ENCODE results near the gene FAM170B. TPM values are rescaled to one million over a fixed set of nuclear protein-coding genes. Genes with fewer than 3 reads are reported as not detected.

Gene FAM170B
- polyA plus RNA-seq, 1 of the 3 experiments (the other 2 are of a cell fraction): not detected

DNA sequence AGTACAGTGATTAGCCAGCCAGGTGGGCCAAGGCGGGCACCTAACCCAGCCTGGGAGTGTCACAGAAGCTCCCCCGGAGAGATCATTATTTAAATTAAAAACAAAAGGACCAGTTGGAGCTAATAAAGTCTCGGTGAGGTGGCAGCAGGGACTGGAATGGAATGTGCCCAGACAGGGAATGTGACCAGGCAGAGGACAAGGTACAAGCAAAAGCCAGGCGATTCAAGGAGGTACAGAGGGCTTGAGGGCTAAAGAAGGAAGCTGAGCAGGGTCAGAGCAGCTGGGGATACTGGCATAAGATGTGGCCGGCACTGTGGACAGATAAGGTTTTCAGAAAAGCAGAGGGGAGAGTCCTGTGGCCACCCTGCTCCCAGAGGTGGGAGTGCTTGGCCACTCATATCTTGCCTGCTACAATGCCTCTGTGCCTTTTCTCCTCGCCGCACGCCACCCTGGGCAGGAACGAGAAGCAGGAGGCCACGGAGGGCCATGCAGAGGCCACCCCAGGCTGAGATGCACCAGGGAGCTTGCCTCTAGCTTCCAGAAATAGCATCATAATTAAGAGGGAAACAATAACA lies 41.2 kb upstream of the FAM170B start:
- H3K9me3 ChIP-seq: no peaks in the 10 kb centered on the region
- ChIA-PET POLR2A (no interaction called here), CTCF (interaction anchor here (1.8 kb wide), 1 partner anchor 10 kb away, joined by 9 read pairs; no protein-coding TSS in a partner anchor)
- H3K36me3 ChIP-seq (replicated peaks in 1 of 2; ENCODE audit: control insufficient read depth in 1 of 2, insufficient read depth in 2 of 2, low read length in 1 of 2): no peaks in the 10 kb centered on the region
- no peaks in the 10 kb centered on the region for H3F3A ChIP-seq (replicated peaks; ENCODE audit: insufficient read depth)
- no peaks in the 10 kb centered on the region for H3K79me2 ChIP-seq (ENCODE audit: insufficient read depth)
- DNase-seq: no peak
- H3K4me3 ChIP-seq (ENCODE audit: low read depth in 2 of 2, low read length in 1 of 2): no peak overlapping the region
- no peak overlapping the region for H3K4me2 ChIP-seq
- H2AFZ ChIP-seq (ENCODE audit: low read depth): no peak overlapping the region
- no peaks in the 10 kb centered on the region for H4K20me1 ChIP-seq (ENCODE audit: insufficient read depth)
- no peak overlapping the region for H3K9ac ChIP-seq
- no peaks in the 10 kb centered on the region for H3K9me2 ChIP-seq
- 63% methylated on average over 10 of the region's 10 CpGs for WGBS (ENCODE audit: low lambda C conversion rate)
- peaks cover 0 to 2% of the 10 kb centered on the region in 2 experiments; a peak in 1 of 4 replicates for H3K4me1 ChIP-seq (ENCODE audit: control insufficient read depth in 1 of 2, insufficient read depth in 2 of 2, low read depth in 1 of 2, low read length in 1 of 2)
- TF ChIP-seq RAD21 (IDR thresholded peaks at IDR 0.05; ENCODE audit: low read length) (no peak), GATA2 (CRISPR knock-in tag; IDR thresholded peaks at IDR 0.05) (no peak), TCF12 (IDR thresholded peaks at IDR 0.05) (no peak), YY1 (IDR thresholded peaks at IDR 0.05; ENCODE audit: low read depth) (no peak), SIN3A (IDR thresholded peaks at IDR 0.05; ENCODE audit: borderline replicate concordance, low read depth, low read length) (no peak), MEF2A (IDR thresholded peaks at IDR 0.05; ENCODE audit: borderline replicate concordance, low read depth) (no peak), EP300 (IDR thresholded peaks at IDR 0.05; ENCODE audit: borderline replicate concordance in 1 of 2, low read depth in 1 of 2, low read length in 1 of 2) (no peak)
- no peaks in the 10 kb centered on the region for H3K27me3 ChIP-seq (ENCODE audit: insufficient read depth)
- H3K27ac ChIP-seq (ENCODE audit: low read depth in 2 of 2, low read length in 1 of 2): no peak overlapping the region

DNA sequence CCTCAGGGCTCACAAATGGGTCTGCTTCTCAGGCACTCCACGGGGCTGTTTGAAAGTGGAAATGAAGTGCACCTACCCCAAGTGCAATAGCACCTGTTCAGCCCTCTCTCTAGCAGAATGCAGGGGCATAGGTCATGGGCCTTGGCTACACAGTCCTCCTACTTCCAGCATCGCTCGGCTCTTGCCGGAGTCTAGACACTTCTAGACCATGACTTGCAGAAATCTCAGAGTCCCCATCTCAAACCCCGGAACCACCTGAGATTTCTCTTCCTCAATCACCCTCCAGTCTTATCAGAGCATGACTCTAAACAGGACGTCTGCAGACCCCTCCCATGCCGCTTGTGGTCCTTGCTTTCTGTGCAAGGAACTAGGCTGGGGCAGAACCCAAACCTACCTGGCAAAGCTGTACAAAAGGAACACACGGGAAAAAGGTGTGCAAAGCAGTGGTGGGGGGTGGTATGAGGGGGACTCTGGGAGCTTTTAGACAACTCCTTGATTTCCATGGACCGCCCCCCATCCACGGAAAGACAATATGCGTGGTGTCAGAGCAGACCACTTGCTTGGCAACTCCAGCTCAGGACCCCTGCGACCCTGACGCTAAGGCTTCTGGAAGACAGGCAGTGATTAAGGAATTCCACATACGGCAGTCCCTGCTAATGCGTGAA lies 40.6 kb upstream of the FAM170B start:
- no peak overlapping the region for H3K27ac ChIP-seq (ENCODE audit: low read depth in 2 of 2, low read length in 1 of 2)
- ChIA-PET POLR2A (no interaction called here), CTCF (interaction anchor here (1.8 kb wide), 1 partner anchor 10 kb away, joined by 9 read pairs; no protein-coding TSS in a partner anchor)
- no peak overlapping the region for H3K4me3 ChIP-seq (ENCODE audit: low read depth in 2 of 2, low read length in 1 of 2)
- no peak overlapping the region for H3K4me2 ChIP-seq
- H3K4me1 ChIP-seq (ENCODE audit: control insufficient read depth in 1 of 2, insufficient read depth in 2 of 2, low read depth in 1 of 2, low read length in 1 of 2): peaks cover 0 to 2% of the 10 kb centered on the region in 2 experiments; a peak in 1 of 4 replicates
- H3F3A ChIP-seq (replicated peaks; ENCODE audit: insufficient read depth): no peaks in the 10 kb centered on the region
- H3K36me3 ChIP-seq (replicated peaks in 1 of 2; ENCODE audit: control insufficient read depth in 1 of 2, insufficient read depth in 2 of 2, low read length in 1 of 2): no peaks in the 10 kb centered on the region
- no peaks in the 10 kb centered on the region for H4K20me1 ChIP-seq (ENCODE audit: insufficient read depth)
- H3K9me2 ChIP-seq: no peaks in the 10 kb centered on the region
- no peak overlapping the region for H2AFZ ChIP-seq (ENCODE audit: low read depth)
- H3K27me3 ChIP-seq (ENCODE audit: insufficient read depth): no peaks in the 10 kb centered on the region
- H3K9me3 ChIP-seq: no peaks in the 10 kb centered on the region
- no peak overlapping the region for H3K9ac ChIP-seq
- WGBS (ENCODE audit: low lambda C conversion rate): 56% methylated on average over 10 of the region's 15 CpGs
- no peak for DNase-seq
- H3K79me2 ChIP-seq (ENCODE audit: insufficient read depth): no peaks in the 10 kb centered on the region
- TF ChIP-seq FOXJ3 (CRISPR knock-in tag; IDR thresholded peaks at IDR 0.05) (no peak), NRF1 (IDR thresholded peaks at IDR 0.05; ENCODE audit: low read depth, low read length) (no peak), YY1 (IDR thresholded peaks at IDR 0.05; ENCODE audit: low read depth) (no peak), SMC3 (IDR thresholded peaks at IDR 0.05; ENCODE audit: low read depth, low read length) (no peak), EZH2phosphoT487 (IDR thresholded peaks at IDR 0.05; ENCODE audit: borderline replicate concordance, low read depth) (no peak), POLR2AphosphoS5 (IDR thresholded peaks at IDR 0.05; ENCODE audit: low read depth, low read length) (no peak), ELF1 (IDR thresholded peaks at IDR 0.05) (no peak), GATA2 (CRISPR knock-in tag; IDR thresholded peaks at IDR 0.05) (no peak), RFX5 (IDR thresholded peaks at IDR 0.05; ENCODE audit: low read length) (no peak), TCF12 (IDR thresholded peaks at IDR 0.05) (no peak), TAF1 (IDR thresholded peaks at IDR 0.05; ENCODE audit: borderline replicate concordance, low read depth, low read length) (no peak), FOXM1 (IDR thresholded peaks at IDR 0.05; ENCODE audit: low read depth) (no peak)
- TF ChIP-seq, protein P1, sequence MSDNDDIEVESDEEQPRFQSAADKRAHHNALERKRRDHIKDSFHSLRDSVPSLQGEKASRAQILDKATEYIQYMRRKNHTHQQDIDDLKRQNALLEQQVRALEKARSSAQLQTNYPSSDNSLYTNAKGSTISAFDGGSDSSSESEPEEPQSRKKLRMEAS (IDR thresholded peaks at IDR 0.05; ENCODE audit: low read depth): no peak
- TF ChIP-seq, protein P2, sequence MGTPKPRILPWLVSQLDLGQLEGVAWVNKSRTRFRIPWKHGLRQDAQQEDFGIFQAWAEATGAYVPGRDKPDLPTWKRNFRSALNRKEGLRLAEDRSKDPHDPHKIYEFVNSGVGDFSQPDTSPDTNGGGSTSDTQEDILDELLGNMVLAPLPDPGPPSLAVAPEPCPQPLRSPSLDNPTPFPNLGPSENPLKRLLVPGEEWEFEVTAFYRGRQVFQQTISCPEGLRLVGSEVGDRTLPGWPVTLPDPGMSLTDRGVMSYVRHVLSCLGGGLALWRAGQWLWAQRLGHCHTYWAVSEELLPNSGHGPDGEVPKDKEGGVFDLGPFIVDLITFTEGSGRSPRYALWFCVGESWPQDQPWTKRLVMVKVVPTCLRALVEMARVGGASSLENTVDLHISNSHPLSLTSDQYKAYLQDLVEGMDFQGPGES (IDR thresholded peaks at IDR 0.05; ENCODE audit: low read depth, low read length): no peak
- TF ChIP-seq, protein P3, sequence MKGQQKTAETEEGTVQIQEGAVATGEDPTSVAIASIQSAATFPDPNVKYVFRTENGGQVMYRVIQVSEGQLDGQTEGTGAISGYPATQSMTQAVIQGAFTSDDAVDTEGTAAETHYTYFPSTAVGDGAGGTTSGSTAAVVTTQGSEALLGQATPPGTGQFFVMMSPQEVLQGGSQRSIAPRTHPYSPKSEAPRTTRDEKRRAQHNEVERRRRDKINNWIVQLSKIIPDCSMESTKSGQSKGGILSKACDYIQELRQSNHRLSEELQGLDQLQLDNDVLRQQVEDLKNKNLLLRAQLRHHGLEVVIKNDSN (IDR thresholded peaks at IDR 0.05; ENCODE audit: borderline replicate concordance, low read depth): no peak
- TF ChIP-seq, protein P4, sequence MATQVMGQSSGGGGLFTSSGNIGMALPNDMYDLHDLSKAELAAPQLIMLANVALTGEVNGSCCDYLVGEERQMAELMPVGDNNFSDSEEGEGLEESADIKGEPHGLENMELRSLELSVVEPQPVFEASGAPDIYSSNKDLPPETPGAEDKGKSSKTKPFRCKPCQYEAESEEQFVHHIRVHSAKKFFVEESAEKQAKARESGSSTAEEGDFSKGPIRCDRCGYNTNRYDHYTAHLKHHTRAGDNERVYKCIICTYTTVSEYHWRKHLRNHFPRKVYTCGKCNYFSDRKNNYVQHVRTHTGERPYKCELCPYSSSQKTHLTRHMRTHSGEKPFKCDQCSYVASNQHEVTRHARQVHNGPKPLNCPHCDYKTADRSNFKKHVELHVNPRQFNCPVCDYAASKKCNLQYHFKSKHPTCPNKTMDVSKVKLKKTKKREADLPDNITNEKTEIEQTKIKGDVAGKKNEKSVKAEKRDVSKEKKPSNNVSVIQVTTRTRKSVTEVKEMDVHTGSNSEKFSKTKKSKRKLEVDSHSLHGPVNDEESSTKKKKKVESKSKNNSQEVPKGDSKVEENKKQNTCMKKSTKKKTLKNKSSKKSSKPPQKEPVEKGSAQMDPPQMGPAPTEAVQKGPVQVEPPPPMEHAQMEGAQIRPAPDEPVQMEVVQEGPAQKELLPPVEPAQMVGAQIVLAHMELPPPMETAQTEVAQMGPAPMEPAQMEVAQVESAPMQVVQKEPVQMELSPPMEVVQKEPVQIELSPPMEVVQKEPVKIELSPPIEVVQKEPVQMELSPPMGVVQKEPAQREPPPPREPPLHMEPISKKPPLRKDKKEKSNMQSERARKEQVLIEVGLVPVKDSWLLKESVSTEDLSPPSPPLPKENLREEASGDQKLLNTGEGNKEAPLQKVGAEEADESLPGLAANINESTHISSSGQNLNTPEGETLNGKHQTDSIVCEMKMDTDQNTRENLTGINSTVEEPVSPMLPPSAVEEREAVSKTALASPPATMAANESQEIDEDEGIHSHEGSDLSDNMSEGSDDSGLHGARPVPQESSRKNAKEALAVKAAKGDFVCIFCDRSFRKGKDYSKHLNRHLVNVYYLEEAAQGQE (IDR thresholded peaks at IDR 0.05; ENCODE audit: low read depth, low read length): no peak
- TF ChIP-seq, protein P5, sequence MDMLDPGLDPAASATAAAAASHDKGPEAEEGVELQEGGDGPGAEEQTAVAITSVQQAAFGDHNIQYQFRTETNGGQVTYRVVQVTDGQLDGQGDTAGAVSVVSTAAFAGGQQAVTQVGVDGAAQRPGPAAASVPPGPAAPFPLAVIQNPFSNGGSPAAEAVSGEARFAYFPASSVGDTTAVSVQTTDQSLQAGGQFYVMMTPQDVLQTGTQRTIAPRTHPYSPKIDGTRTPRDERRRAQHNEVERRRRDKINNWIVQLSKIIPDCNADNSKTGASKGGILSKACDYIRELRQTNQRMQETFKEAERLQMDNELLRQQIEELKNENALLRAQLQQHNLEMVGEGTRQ (IDR thresholded peaks at IDR 0.05; ENCODE audit: borderline replicate concordance, low read depth, low read length): no peak

All from SK-N-SH (cell line).